Activated CD4-positive, alpha-beta T cell treated with anti-CD3 and anti-CD28 coated beads, Interleukin-2, amount 10 ng/mL, durations not matched to agents 24 days and 14 days (primary cell): ENCODE results near the gene SLC28A1. TPM values are rescaled to one million over a fixed set of nuclear protein-coding genes. Genes with fewer than 3 reads are reported as not detected.
"Not testable (repeated sequence)": the region's sequence is repeated elsewhere in the genome, so short reads cannot be mapped to it uniquely, and the experiment has no call there.

Experiments used
- DNase-seq: peaks from one replicate; pipeline ENCODE4 v3.0.0; 2022
- H3K27ac Mint-ChIP-seq: one replicate; pipeline ENCODE4 v1.8.0; 2022; ENCODE audit warnings: mild to moderate bottlenecking, mixed read lengths
- H3K27me3 Mint-ChIP-seq: one replicate; pipeline ENCODE4 v1.8.0; 2022; ENCODE audit warnings: mixed read lengths
- H3K36me3 Mint-ChIP-seq: one replicate; pipeline ENCODE4 v1.8.0; 2022; ENCODE audit warnings: low read depth, mild to moderate bottlenecking, mixed read lengths
- H3K4me1 Mint-ChIP-seq: one replicate; pipeline ENCODE4 v1.8.0; 2021; ENCODE audit warnings: mixed read lengths
- H3K4me3 Mint-ChIP-seq: one replicate; pipeline ENCODE4 v1.8.0; 2022; ENCODE audit warnings: mild to moderate bottlenecking, moderate library complexity, mixed read lengths
- H3K9me3 Mint-ChIP-seq: one replicate; pipeline ENCODE4 v1.8.0; 2021; ENCODE audit warnings: mixed read lengths
- intact Hi-C: fragments of 100-400 bp; cut with micrococcal nuclease; formaldehyde crosslinking; loops from one replicate; pipeline ENCODE4 v1.15.1; 2023
- total RNA-seq: library from RNA; stranded (reverse); gene quantifications from 2 replicates; pipeline ENCODE4 v1.2.3, GENCODE V29; 2022

SLC28A1 gene
- total RNA-seq, 1 donor from 2014 or later, result not detected

GRCh38 chr15:84979651-84980050 lies 95.2 kb downstream of the SLC28A1 start:
- no peaks in the 10 kb centered on the region for H3K9me3 Mint-ChIP-seq
- H3K27me3 Mint-ChIP-seq, result peaks cover 12% of the 10 kb centered on the region
- intact Hi-C loops, result loop anchor here (1.0 to 10.0 kb wide), 7 partner anchors 52 to 813 kb away; partner anchors contain the start of genes KLHL25, SEC11A and ZNF592
- H3K4me3 Mint-ChIP-seq, result peak overlapping the region; percentile 88
- peak overlapping the region; percentile 41 for H3K27ac Mint-ChIP-seq
- peaks cover 30% of the 10 kb centered on the region for H3K4me1 Mint-ChIP-seq
- DNase-seq, result peak; percentile 64
- H3K36me3 Mint-ChIP-seq, result peaks cover 7% of the 10 kb centered on the region

- peaks cover 35% of the 10 kb centered on the region for H3K4me1 Mint-ChIP-seq
- DNase-seq, result peak; percentile 95
- H3K27me3 Mint-ChIP-seq, result peaks cover 12% of the 10 kb centered on the region
- peak overlapping the region; percentile 88 for H3K4me3 Mint-ChIP-seq
- H3K36me3 Mint-ChIP-seq, result peaks cover 7% of the 10 kb centered on the region
- H3K9me3 Mint-ChIP-seq, result no peaks in the 10 kb centered on the region
- intact Hi-C loops, result loop anchor here (1.0 to 10.0 kb wide), 7 partner anchors 52 to 812 kb away; partner anchors contain the start of genes KLHL25, SEC11A and ZNF592
- H3K27ac Mint-ChIP-seq, result peak overlapping the region; percentile 96
Measured at GRCh38 chr15:84980196-84981053, 96.0 kb downstream of the SLC28A1 start.

GRCh38 chr15:84981054-84981710 lies 96.7 kb downstream of the SLC28A1 start:
- peaks cover 7% of the 10 kb centered on the region for H3K36me3 Mint-ChIP-seq
- H3K27ac Mint-ChIP-seq, result peak overlapping the region; percentile 96
- H3K4me3 Mint-ChIP-seq, result peak overlapping the region; percentile 88
- peak; percentile 99 for DNase-seq
- H3K4me1 Mint-ChIP-seq, result peaks cover 39% of the 10 kb centered on the region
- no peaks in the 10 kb centered on the region for H3K9me3 Mint-ChIP-seq
- intact Hi-C loops, result loop anchor here (1.0 to 10.0 kb wide), 6 partner anchors 51 to 811 kb away; partner anchors contain the start of genes KLHL25, SEC11A and ZNF592
- peaks cover 12% of the 10 kb centered on the region for H3K27me3 Mint-ChIP-seq

GRCh38 chr15:84981711-84982300 lies 97.3 kb downstream of the SLC28A1 start, which contains the start of gene PDE8A:
TSS of gene PDE8A (plus strand) at chr15:84981856. CDS start at chr15:84982163, 307 bp downstream.
- Mint-ChIP-seq H3K27me3 (peaks cover 12% of the 10 kb centered on the region), H3K9me3 (no peaks in the 10 kb centered on the region), H3K4me3 (peak within 1 kb of the TSS; percentile 94), H3K27ac (peak within 1 kb of the TSS; percentile 96), H3K4me1 (peaks cover 43% of the 10 kb centered on the region), H3K36me3 (peaks cover 7% of the 10 kb centered on the region)
- peak; percentile 90 for DNase-seq
- intact Hi-C loops, result loop anchor here (1.0 to 10.0 kb wide), 7 partner anchors 10 to 810 kb away; partner anchors contain the start of genes KLHL25, SEC11A and ZNF592

GRCh38 chr15:84982301-84982920 lies 97.9 kb downstream of the SLC28A1 start:
- Mint-ChIP-seq H3K4me3 (peak overlapping the region; percentile 94), H3K36me3 (peaks cover 7% of the 10 kb centered on the region), H3K9me3 (no peaks in the 10 kb centered on the region), H3K4me1 (peaks cover 43% of the 10 kb centered on the region), H3K27me3 (peaks cover 12% of the 10 kb centered on the region), H3K27ac (peak overlapping the region; percentile 93)
- intact Hi-C loops, result loop anchor here (1.0 to 10.0 kb wide), 5 partner anchors 10 to 810 kb away; partner anchors contain the start of genes KLHL25 and SEC11A
- peak; percentile 84 for DNase-seq

DNA sequence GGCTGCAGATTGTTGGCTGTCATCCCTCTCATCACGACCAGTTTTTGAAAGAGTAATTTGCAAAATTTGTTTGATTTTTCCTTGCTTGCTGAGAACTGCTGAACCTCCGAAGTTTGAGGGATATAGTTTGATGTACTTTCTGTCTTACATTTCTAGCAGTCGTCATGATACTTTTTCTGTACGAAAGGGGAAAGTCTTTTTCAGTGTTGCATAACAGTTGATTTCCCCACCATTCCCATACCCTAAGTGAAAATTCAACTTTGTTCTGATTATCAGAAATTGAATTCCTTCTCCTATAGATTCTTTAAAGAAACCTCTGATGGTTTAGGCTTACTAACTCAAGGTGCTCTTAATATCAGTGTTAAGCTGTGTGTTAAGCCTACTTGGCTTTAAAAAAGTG lies 98.8 kb downstream of the SLC28A1 start:
- intact Hi-C loops, result loop anchor here (5.0 to 10.0 kb wide), 4 partner anchors 49 to 809 kb away; partner anchors contain the start of genes KLHL25 and SEC11A
- H3K36me3 Mint-ChIP-seq, result peaks cover 7% of the 10 kb centered on the region
- peaks cover 12% of the 10 kb centered on the region for H3K27me3 Mint-ChIP-seq
- peak overlapping the region; percentile 69 for H3K27ac Mint-ChIP-seq
- H3K4me1 Mint-ChIP-seq, result peaks cover 47% of the 10 kb centered on the region
- no peaks in the 10 kb centered on the region for H3K9me3 Mint-ChIP-seq
- DNase-seq, result no peak
- H3K4me3 Mint-ChIP-seq, result peak overlapping the region; percentile 94

DNA sequence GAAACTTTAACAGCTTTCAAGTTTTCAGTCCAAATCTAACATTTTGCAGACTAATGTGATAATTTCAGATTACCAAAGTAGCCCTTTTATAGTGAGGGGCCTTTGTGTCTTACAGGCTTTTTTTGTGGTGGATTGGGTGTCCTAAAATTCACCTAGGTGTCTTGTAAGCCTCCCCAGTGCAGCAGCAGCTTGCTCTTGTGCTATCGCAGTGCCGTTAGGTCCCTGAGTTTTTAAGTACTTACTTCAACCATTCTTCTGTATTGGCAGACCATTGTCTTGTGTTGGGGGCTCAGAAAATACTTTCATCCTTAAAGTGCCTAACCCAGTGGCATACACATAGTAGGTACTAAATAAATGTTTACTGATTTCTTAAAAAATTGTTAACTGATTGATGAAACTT lies 99.2 kb downstream of the SLC28A1 start:
- intact Hi-C loops, result loop anchor here (5.0 to 10.0 kb wide), 4 partner anchors 49 to 809 kb away; partner anchors contain the start of genes KLHL25 and SEC11A
- no peak overlapping the region for H3K27ac Mint-ChIP-seq
- H3K36me3 Mint-ChIP-seq, result peaks cover 7% of the 10 kb centered on the region
- H3K4me1 Mint-ChIP-seq, result peaks cover 49% of the 10 kb centered on the region
- no peaks in the 10 kb centered on the region for H3K9me3 Mint-ChIP-seq
- no peak for DNase-seq
- H3K27me3 Mint-ChIP-seq, result peaks cover 9% of the 10 kb centered on the region
- peak overlapping the region; percentile 94 for H3K4me3 Mint-ChIP-seq

DNA sequence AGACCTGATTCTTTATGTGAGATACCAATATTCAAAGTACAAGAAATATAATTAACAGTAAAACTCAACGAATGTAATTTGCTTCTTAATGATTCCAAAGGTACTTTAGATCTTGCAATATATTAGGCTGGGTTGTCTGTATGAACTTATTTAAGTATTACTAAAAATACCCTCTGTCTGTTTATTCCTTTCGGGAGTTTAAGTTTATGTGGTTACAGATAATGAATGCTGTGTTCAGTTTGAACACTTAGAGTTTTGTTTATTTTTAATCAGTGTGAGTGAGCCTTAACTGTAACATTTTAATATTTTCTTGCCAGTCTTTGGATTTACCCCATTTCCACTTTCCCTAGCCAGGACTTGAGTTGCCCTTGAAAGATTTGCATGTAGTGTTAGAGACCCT lies 100.7 kb downstream of the SLC28A1 start:
- DNase-seq, result no peak
- no peak overlapping the region for H3K27ac Mint-ChIP-seq
- intact Hi-C loops, result loop anchor here (10.0 kb wide), 1 partner anchor 270 kb away; the partner anchor contains the start of gene SEC11A
- H3K36me3 Mint-ChIP-seq, result peaks cover 9% of the 10 kb centered on the region
- peaks cover 46% of the 10 kb centered on the region for H3K4me1 Mint-ChIP-seq
- H3K9me3 Mint-ChIP-seq, result no peaks in the 10 kb centered on the region
- no peak overlapping the region for H3K4me3 Mint-ChIP-seq
- H3K27me3 Mint-ChIP-seq, result peaks cover 9% of the 10 kb centered on the region

DNA sequence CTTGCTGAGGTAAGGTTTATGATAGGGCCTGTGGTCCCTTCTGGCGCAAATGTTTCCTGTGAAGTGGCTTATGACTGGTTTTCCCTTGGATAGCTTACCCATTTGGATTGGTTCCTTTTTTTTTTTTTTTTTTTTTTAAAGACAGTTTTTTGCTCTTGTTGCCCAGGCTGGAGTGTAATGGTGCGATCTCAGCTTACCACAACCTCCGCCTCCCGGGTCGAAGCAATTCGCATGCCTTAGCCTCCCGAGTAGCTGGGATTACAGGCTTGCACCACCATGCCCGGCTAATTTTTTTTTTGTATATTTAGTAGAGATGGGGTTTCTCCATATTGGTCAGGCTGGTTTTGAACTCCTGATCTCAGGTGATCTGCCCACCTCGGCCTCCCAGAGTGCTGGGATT lies 102.9 kb downstream of the SLC28A1 start:
- H3K36me3 Mint-ChIP-seq, H3K9me3 Mint-ChIP-seq, H3K27ac Mint-ChIP-seq, H3K4me3 Mint-ChIP-seq, DNase-seq, H3K27me3 Mint-ChIP-seq: not testable (repeated sequence)
- intact Hi-C loops, result loop anchor here (10.0 kb wide), 1 partner anchor 273 kb away; the partner anchor contains the start of gene SEC11A
- H3K4me1 Mint-ChIP-seq, result peaks cover 54% of the 10 kb centered on the region

DNA sequence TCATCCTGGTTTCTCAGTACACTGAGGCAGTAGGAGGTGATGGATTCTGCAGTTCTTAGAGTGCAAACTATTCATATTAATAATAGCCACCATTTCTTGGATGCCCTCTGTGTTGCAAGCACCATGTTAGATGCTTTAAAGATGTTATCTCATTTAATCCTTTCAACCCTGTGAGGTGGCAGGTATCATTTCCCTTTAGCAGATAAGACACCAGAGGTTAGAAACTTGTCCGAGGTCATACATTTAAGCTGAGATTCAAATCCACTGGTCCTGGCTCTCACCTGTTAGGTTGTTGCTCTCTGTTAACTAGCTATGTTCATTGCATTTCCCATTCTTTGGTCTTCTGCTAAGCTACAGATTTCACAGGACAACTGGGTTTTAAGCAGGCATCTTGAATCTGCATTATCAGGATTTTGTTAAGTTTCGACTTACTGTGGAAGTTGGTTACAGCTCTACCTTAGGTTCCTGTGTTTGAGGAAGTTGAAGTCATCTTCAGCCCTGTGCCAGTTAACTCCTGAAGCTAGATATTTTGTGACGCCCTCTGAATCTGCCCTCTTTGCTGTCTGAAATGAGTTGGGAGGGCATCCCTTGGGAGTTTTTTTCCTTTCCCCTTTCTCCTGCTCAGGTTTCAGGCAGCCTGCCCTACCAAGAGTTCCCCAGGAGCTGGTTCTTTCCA lies 103.6 kb downstream of the SLC28A1 start:
- H3K27ac Mint-ChIP-seq, result peak overlapping the region; percentile 61
- intact Hi-C loops, result loop anchor here (10.0 kb wide), 1 partner anchor 273 kb away; the partner anchor contains the start of gene SEC11A
- H3K36me3 Mint-ChIP-seq, result peaks cover 2% of the 10 kb centered on the region
- peak overlapping the region; percentile 38 for H3K4me3 Mint-ChIP-seq
- peaks cover 4% of the 10 kb centered on the region for H3K27me3 Mint-ChIP-seq
- DNase-seq, result peak; percentile 63
- H3K4me1 Mint-ChIP-seq, result peaks cover 52% of the 10 kb centered on the region
- no peaks in the 10 kb centered on the region for H3K9me3 Mint-ChIP-seq

DNA sequence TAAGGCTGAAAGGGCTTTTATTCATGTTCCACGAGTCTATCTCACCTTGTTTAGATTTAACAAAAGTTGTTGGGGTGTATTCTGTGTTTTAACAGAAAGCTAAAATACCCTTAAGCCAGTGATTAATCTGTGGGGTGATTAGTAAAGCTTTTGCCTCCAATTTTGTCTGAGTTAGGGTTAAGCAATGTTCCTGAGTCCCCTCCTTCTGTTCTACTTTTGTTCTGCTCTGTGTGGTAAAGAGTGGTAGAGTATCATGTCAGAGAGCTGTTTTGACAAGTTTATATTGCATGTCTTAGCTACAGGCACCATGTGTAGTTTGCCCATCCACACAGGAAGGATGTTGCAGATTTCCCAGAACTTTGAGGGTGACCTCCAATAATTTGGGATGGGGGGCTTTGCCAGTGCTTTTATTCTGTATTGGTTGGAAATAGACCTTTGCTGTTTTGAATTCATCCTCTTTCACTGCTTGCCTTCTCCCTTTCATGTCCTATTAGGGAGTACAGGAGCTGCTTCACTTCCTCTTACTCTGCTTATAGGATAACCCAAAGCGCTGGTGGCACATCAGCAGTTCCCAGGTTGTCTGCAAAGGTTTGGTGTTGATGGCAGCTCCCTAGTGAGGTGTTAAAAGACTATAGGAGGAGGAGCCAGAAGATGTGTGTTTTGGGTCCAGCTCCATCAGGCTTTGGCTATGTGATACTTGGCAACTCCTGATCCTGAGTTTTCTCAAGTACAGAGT lies 104.6 kb downstream of the SLC28A1 start:
- Mint-ChIP-seq H3K9me3 (no peaks in the 10 kb centered on the region), H3K27me3 (no peaks in the 10 kb centered on the region), H3K4me3 (no peak overlapping the region), H3K4me1 (peaks cover 44% of the 10 kb centered on the region), H3K36me3 (peaks cover 2% of the 10 kb centered on the region), H3K27ac (no peak overlapping the region)
- DNase-seq, result no peak
- intact Hi-C loops, result loop anchor here (10.0 kb wide), 1 partner anchor 274 kb away; the partner anchor contains the start of gene SEC11A

- peaks cover 2% of the 10 kb centered on the region for H3K36me3 Mint-ChIP-seq
- H3K4me3 Mint-ChIP-seq, result no peak overlapping the region
- intact Hi-C loops, result no loop called here
- H3K27me3 Mint-ChIP-seq, result no peaks in the 10 kb centered on the region
- peaks cover 36% of the 10 kb centered on the region for H3K4me1 Mint-ChIP-seq
- no peaks in the 10 kb centered on the region for H3K9me3 Mint-ChIP-seq
- no peak for DNase-seq
- no peak overlapping the region for H3K27ac Mint-ChIP-seq
Measured at GRCh38 chr15:84990507-84990906, 106.0 kb downstream of the SLC28A1 start.
